COLO829 (cell line): ENCODE results near the gene MYCN.
"Not testable (repeated sequence)": the region's sequence is repeated elsewhere in the genome, so short reads cannot be mapped to it uniquely, and the experiment has no call there.

Experiments
- DNase-seq: peaks from one replicate; pipeline ENCODE4 v3.0.0; 2012; ENCODE audit warnings: low spot score

The MYCN gene

GRCh38 chr2:15957881-15958713 lies 17.7 kb downstream of the MYCN start:
- DNase-seq, result no peak

- DNase-seq, result no peak
Observed at GRCh38 chr2:15959331-15960153, 19.2 kb downstream of the MYCN start.

GRCh38 chr2:15960154-15960520 lies 19.8 kb downstream of the MYCN start:
- DNase-seq, result not testable (repeated sequence)

- not testable (repeated sequence) for DNase-seq
Observed at GRCh38 chr2:15963109-15963976, 23.0 kb downstream of the MYCN start.

GRCh38 chr2:15963977-15964670 lies 23.8 kb downstream of the MYCN start:
- DNase-seq, result no peak

GRCh38 chr2:15964936-15965563 lies 24.7 kb downstream of the MYCN start:
- DNase-seq, result no peak

GRCh38 chr2:15965564-15966019 lies 25.2 kb downstream of the MYCN start:
- no peak for DNase-seq

GRCh38 chr2:15967415-15968279 lies 27.3 kb downstream of the MYCN start:
- no peak for DNase-seq

- no peak for DNase-seq
Observed at GRCh38 chr2:15968280-15969178, 28.2 kb downstream of the MYCN start.

GRCh38 chr2:15969214-15969613 lies 28.9 kb downstream of the MYCN start:
- no peak for DNase-seq

- no peak for DNase-seq
Observed at GRCh38 chr2:15970701-15971100, 30.4 kb downstream of the MYCN start.

- no peak for DNase-seq
Observed at GRCh38 chr2:15971351-15971750, 31.0 kb downstream of the MYCN start.

- no peak for DNase-seq
Observed at GRCh38 chr2:15971831-15972522, 31.6 kb downstream of the MYCN start.

GRCh38 chr2:15973481-15974401 lies 33.4 kb downstream of the MYCN start:
- no peak for DNase-seq

- DNase-seq, result no peak
Observed at GRCh38 chr2:15974565-15975260, 34.4 kb downstream of the MYCN start.

- no peak for DNase-seq
Observed at GRCh38 chr2:15975261-15975600, 34.9 kb downstream of the MYCN start.

- DNase-seq, result no peak
Observed at GRCh38 chr2:15975676-15976075, 35.3 kb downstream of the MYCN start.
